ENCODE data around the gene FAN1.

Gene FAN1

DNA sequence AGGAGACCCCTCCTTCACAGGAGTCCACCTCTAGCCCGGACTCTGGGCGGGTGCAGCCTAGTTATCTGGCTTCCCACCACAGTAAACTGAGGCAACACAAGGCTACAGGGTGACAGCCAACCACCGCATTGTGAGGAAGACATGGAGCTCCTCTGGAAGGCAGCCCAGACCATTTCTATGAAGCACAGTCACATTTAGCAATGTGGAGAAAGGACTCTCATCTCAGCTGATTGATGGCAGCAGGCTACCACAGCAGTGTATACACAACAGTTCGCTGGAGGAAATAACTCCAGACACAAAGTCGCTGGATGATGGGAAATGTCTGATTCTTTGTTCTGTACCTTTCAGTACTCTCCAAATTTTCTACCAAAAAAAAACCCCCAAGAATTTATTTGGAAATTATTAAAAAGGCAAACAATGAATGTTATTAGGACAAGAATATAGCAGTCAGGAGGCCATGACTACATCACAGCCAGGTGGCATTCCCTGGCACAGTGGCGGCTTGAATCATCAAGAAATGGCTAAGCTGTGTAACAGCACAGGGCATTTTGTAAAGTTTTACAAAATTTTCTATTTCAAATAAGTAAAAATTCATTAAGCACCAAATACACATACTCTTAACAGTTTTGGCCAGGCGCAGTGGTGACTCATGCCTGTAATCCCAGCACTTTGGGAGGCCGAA is 40.1 kb downstream of the FAN1 start:
- DNase-seq (ENCODE audit: low read depth, low spot score): no peak
- H3K4me3 ChIP-seq (ENCODE audit: low read length): no peak overlapping the region

GRCh38 chr15:30953183-30953582 is 49.5 kb downstream of the FAN1 start:
- no peak for DNase-seq (ENCODE audit: low read depth, low spot score)
- H3K4me3 ChIP-seq (ENCODE audit: low read length): no peak overlapping the region

- peak; percentile 54 for DNase-seq (ENCODE audit: low read depth, low spot score)
- H3K4me3 ChIP-seq (ENCODE audit: low read length): no peak overlapping the region
These were observed 50.1 kb downstream of the FAN1 start for GRCh38 chr15:30953731-30954378.

- DNase-seq (ENCODE audit: low read depth, low spot score): no peak
- H3K4me3 ChIP-seq (ENCODE audit: low read length): no peak overlapping the region
These were observed 51.0 kb downstream of the FAN1 start for GRCh38 chr15:30954674-30955073.

DNA sequence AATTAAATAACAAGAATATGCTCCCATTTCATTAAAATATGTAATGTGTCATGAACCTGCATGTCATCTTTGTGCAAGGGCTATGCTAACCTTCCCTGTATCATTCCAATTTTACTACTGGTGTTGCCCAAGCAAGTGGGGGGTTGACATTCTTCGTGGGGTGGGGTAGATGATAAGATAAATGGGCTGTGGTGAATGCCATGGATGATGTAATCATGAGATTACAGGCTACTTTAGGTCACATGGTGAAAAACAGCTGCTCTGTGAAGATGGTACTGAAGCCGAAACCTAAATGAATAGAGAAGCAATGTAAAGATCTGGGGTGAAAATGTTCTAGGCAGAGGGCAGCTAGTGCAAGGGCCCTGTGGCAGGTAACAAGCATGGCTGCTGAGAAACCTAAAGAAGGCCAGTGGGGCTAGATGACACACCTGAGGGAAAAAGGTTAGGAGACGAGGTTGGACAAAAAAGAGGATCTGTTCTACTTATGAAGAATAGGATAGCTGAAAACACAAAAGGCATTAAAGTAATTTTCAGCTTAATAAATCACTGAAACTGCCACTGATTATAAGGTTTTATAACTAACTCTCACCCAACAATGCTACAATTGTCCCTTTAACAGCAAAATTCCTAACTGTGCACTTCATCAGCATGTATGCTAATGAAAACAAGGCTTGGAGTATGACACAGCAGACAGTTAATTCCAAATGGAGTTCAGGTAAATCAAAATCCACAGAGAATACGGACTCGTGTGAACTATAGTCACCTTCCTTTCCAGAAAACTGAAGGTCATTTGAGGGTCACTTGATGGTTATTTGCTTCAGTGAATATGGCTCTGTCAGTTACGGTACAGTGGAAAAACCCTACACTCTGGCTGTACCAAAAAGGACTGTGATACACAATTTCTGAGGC is 52.8 kb downstream of the FAN1 start:
- H3K4me3 ChIP-seq (ENCODE audit: low read length): no peak overlapping the region
- no peak for DNase-seq (ENCODE audit: low read depth, low spot score)

GRCh38 chr15:30958219-30958618 is 54.5 kb downstream of the FAN1 start:
- DNase-seq (ENCODE audit: low read depth, low spot score): no peak
- H3K4me3 ChIP-seq (ENCODE audit: low read length): no peak overlapping the region

- no peak overlapping the region for H3K4me3 ChIP-seq (ENCODE audit: low read length)
- DNase-seq (ENCODE audit: low read depth, low spot score): no peak
These were observed 58.4 kb downstream of the FAN1 start for GRCh38 chr15:30962079-30962478.

DNA sequence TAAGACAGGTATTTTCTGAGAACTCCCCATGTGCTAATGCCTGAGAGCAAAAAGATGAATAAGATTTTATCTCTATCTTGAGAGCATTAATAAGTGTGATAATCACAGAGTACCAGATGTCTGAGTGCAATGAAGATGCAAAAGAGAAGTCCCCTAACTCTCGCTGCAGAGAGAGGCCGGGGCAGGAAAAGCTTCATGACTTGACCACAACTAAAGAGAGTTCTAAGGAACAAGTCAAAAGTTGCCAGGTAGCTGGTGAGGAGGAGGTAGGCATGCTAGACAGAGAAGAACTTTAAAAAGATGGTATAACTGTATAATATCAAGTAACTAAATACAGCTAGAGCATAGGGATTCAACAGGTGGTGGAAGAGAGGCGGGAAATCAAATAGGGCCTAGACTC is 58.9 kb downstream of the FAN1 start:
- no peak overlapping the region for H3K4me3 ChIP-seq (ENCODE audit: low read length)
- peak; percentile 73 for DNase-seq (ENCODE audit: low read depth, low spot score)

DNA sequence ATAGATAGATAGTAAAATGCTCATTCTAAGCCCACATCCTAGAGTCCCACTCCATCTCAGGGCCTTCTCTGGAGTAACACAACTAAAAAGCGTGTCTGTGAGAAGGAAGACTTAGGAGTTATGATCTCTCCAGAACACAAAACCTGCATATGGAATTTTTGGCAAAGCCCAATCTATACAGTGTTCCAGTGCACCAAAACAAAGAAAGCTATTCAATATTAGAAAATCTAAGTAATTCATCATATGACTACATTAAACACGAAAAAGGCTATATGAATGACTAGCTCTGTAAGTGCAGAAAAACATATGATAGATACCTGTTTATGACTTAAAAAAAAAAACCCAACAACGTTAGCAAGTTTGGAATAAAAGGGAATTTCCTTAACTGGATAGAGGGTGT is 60.0 kb downstream of the FAN1 start:
- H3K4me3 ChIP-seq (ENCODE audit: low read length): no peak overlapping the region
- no peak for DNase-seq (ENCODE audit: low read depth, low spot score)

DNA sequence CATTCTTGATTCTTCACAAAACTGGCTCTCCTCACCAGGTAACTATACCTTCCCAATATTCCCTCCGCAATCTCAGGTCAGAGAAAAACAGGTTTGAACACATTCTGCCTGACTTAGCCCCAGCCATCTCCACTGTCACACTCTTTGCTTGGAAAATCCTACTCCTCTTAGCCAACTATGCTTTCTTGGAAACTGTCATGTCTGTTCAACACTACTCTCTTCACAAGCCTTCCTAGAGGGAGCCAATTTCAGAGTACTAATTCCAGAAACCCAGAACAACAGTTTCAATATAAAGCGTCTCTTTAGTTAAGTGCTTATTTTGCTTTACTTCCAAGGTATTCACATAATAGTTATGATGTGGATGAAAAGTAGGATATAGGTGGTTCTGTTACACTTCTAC is 66.0 kb downstream of the FAN1 start:
- no peak overlapping the region for H3K4me3 ChIP-seq (ENCODE audit: low read length)
- no peak for DNase-seq (ENCODE audit: low read depth, low spot score)

DNA sequence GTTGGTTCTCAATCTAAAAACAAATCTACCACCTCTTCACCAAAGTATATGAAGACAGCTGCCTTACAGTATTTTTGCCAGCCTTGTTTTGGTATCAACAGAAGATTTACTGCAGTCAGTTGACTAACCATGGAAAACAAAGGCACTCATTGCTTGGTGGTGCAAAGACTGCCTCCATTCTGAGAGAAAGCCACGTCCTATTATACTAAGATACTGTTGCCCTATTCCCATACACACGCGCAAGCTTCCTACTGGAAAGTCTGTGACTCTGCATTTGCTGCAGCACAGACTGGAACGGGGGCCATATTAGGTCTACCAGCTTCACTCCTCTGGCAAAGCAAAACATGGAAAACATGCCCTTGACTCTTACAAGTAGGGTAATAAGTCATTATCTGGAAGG is 69.7 kb downstream of the FAN1 start:
- H3K4me3 ChIP-seq (ENCODE audit: low read length): no peak overlapping the region
- DNase-seq (ENCODE audit: low read depth, low spot score): no peak

GRCh38 chr15:30974112-30974511 is 70.4 kb downstream of the FAN1 start:
- no peak overlapping the region for H3K4me3 ChIP-seq (ENCODE audit: low read length)
- no peak for DNase-seq (ENCODE audit: low read depth, low spot score)

DNA sequence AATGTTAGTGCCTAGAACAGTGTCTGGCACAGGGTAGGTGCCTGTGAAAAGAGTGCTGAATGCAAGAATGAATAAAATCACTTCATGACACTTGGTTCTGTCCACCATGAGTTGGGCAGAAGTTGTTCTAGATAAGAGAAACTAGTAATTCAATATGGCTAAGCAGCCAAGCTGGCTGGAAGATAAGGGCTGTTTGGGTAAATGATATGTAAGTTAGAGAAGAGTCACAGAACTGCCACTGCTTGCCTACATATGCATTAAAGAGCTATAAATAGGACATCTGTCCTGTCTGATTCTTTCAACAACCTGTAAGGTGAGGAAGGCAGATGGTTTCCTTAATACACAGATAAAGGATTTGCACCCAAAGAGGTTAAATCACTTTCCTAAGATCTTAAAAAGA is 74.6 kb downstream of the FAN1 start:
- no peak overlapping the region for H3K4me3 ChIP-seq (ENCODE audit: low read length)
- no peak for DNase-seq (ENCODE audit: low read depth, low spot score)

DNA sequence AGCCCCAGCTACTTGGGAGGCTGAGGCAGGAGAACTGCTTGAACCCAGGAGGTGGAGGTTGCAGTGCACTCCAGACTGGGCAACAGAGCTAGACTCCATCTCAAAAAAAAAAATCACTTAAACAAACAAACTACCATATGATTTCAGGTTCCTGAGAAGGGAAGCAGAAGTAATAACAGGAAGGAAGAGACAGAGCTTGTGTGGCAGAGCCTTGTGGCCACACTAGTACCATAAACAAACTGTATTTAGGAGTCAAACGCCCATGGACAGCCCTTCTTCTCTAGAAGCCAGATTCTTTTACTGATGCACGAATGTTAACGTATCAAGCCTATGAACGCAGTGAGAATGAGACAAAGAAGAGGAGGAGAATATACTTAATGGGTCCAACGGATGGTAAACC is 75.7 kb downstream of the FAN1 start:
- no peak for DNase-seq (ENCODE audit: low read depth, low spot score)
- H3K4me3 ChIP-seq (ENCODE audit: low read length): no peak overlapping the region

GRCh38 chr15:30984118-30984517 is 80.4 kb downstream of the FAN1 start:
- DNase-seq (ENCODE audit: low read depth, low spot score): no peak
- no peak overlapping the region for H3K4me3 ChIP-seq (ENCODE audit: low read length)

GRCh38 chr15:30984542-30984941 is 80.8 kb downstream of the FAN1 start:
- no peak for DNase-seq (ENCODE audit: low read depth, low spot score)
- H3K4me3 ChIP-seq (ENCODE audit: low read length): no peak overlapping the region

GRCh38 chr15:30985081-30985531 is 81.4 kb downstream of the FAN1 start:
- no peak overlapping the region for H3K4me3 ChIP-seq (ENCODE audit: low read length)
- no peak for DNase-seq (ENCODE audit: low read depth, low spot score)

- H3K4me3 ChIP-seq (ENCODE audit: low read length): peak overlapping the region; percentile 86
- no peak for DNase-seq (ENCODE audit: low read depth, low spot score)
These were observed 86.3 kb downstream of the FAN1 start for GRCh38 chr15:30990036-30990435.

DNA sequence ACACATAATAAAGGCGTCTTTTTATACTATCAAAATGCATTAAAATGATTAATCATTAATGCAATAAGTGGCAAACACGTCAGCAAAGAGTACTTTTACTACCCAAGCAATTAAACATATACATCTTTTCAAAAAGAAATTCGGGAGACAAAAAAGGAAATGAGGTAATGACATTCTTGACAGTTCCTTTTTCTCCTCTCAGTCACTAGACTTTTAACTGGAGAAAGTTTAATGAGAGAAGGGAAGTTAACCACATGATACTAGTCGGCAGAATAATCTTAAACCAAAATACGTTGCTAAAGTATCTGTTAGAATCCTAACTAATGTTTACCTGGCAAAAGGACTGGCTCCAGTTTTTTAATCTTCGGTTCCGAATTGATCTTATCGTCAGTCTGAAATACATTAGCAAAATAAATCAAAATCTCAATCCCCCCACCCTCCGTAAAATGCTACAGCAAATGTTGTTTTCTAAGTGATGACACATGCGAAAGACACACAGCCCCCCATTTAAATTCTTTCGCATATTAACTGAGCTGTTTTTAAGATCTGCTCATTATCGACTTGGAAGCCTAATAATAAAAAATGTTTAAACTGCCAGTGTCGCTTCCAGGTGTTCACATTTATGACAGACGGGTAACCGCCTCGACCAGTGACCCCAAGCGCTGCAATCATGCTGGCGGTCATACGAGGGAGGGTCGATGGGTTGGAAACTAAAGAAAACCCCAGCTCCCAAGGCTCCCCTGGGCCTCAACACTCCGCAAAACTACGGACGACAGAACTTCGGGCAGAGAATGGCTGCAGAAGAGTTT is 86.9 kb downstream of the FAN1 start:
- H3K4me3 ChIP-seq (ENCODE audit: low read length): peak overlapping the region; percentile 86
- no peak for DNase-seq (ENCODE audit: low read depth, low spot score)

Data from Jurkat, Clone E6-1 (cell line).